IMR-90 (cell line): ENCODE results near the gene PIEZO2. TPM values are rescaled to one million over a fixed set of nuclear protein-coding genes. Genes with fewer than 3 reads are reported as not detected.
A peak's percentile ranks its signal among the peaks of the same experiment; 100 is the strongest.

Experiments used
- ATAC-seq: fragments of 200-7000 bp; cut with Tn5 transposase; 2 replicates; pipeline ENCODE4 v1.9.1; 2020; ENCODE audit warnings: low read depth, mild to moderate bottlenecking, moderate library complexity
- BruUV-seq: library from RNA; stranded (reverse); fragments of 400-500 nt; replicated peaks from 2 replicates; lab custom pipeline; 2021; lab: Mats Ljungman, UMichigan
- CTCF ChIA-PET: fragments of 300-600 bp; formaldehyde crosslinking; extraction: SDS; loops from one replicate; lab custom pipeline; 2021; ENCODE audit warnings: antibody characterized with exemption; lab: Yijun Ruan, JAX
- POLR2A ChIA-PET: fragments of 300-600 bp; sonication (Branson Sonifier 250); formaldehyde crosslinking; loops from one replicate; lab custom pipeline; 2022; ENCODE audit warnings: antibody characterized with exemption; ENCODE audit not compliant: unreplicated experiment; lab: Charles Lee
- DNase-seq: peaks from one replicate; pipeline ENCODE4 v3.0.0; 2013
- H2AFZ ChIP-seq: replicated peaks from 2 replicates; pipeline ENCODE3; 2013; ENCODE audit warnings: low read length, mild to moderate bottlenecking; ENCODE audit not compliant: poor library complexity
- H2AK5ac ChIP-seq: 2 replicates; pipeline ENCODE4 v1.6.1; 2013; ENCODE audit warnings: low read depth, low read length, inconsistent platforms
- H2AK9ac ChIP-seq: replicated peaks from 2 replicates; pipeline ENCODE3; 2013; ENCODE audit warnings: mild to moderate bottlenecking, low read depth, low read length, moderate library complexity; ENCODE audit not compliant: poor library complexity
- H2BK120ac ChIP-seq: 2 replicates; pipeline ENCODE4 v1.6.1; 2013; ENCODE audit warnings: low read depth, low read length, inconsistent platforms
- H2BK15ac ChIP-seq: 3 replicates; pipeline ENCODE4 v1.6.1; 2013; ENCODE audit warnings: low read depth, low read length, inconsistent platforms
- H2BK20ac ChIP-seq: 2 replicates; pipeline ENCODE4 v1.6.1; 2013; ENCODE audit warnings: low read depth, mild to moderate bottlenecking, inconsistent platforms, low read length, moderate library complexity
- H2BK5ac ChIP-seq: 2 replicates; pipeline ENCODE4 v1.6.1; 2013; ENCODE audit warnings: mild to moderate bottlenecking, low read depth, low read length, inconsistent platforms; ENCODE audit not compliant: poor library complexity, severe bottlenecking
- H3K14ac ChIP-seq: replicated peaks from 2 replicates; pipeline ENCODE4 v1.6.1; 2013; ENCODE audit warnings: low read depth, low read length, inconsistent platforms
- H3K18ac ChIP-seq: 2 replicates; pipeline ENCODE4 v1.6.1; 2013; ENCODE audit warnings: low read depth, low read length, control low read depth
- H3K23ac ChIP-seq: 2 replicates; pipeline ENCODE4 v1.6.1; 2013; ENCODE audit warnings: low read depth, low read length, inconsistent platforms
- H3K27ac ChIP-seq: 2 replicates; pipeline ENCODE4 v1.5.1; 2013; ENCODE audit warnings: mild to moderate bottlenecking, control low read depth, low read length; ENCODE audit not compliant: insufficient read depth
- H3K27me3 ChIP-seq: 2 replicates; pipeline ENCODE4 v1.6.1; 2013; ENCODE audit warnings: low read length; ENCODE audit not compliant: control insufficient read depth, insufficient read depth
- H3K36me3 ChIP-seq: 2 replicates; pipeline ENCODE4 v1.6.1; 2013; ENCODE audit warnings: low read length, mixed read lengths; ENCODE audit not compliant: control insufficient read depth, insufficient read depth
- H3K4ac ChIP-seq: 2 replicates; pipeline ENCODE4 v1.6.1; 2013; ENCODE audit warnings: low read depth, low read length, inconsistent platforms
- H3K4me1 ChIP-seq: 2 replicates; pipeline ENCODE4 v1.6.1; 2013; ENCODE audit warnings: low read length, mixed read lengths; ENCODE audit not compliant: control insufficient read depth, insufficient read depth
- H3K4me2 ChIP-seq: 2 replicates; pipeline ENCODE4 v1.6.1; 2013; ENCODE audit warnings: low read depth, mild to moderate bottlenecking, control low read depth, low read length, moderate library complexity
- H3K4me3 ChIP-seq: 2 replicates; pipeline ENCODE4 v1.5.1; 2013; ENCODE audit warnings: low read depth, mild to moderate bottlenecking, control low read depth, low read length, moderate library complexity; ENCODE audit not compliant: insufficient read depth
- H3K56ac ChIP-seq: 2 replicates; pipeline ENCODE4 v1.6.1; 2013; ENCODE audit warnings: low read length, inconsistent platforms; ENCODE audit not compliant: insufficient read depth; ENCODE audit errors: extremely low read depth
- H3K79me1 ChIP-seq, 2 experiments: 2 replicates each; pipeline ENCODE4 v1.6.1; 2013; ENCODE audit warnings: low read length in 2 of 2, inconsistent platforms in 1 of 2, low read depth in 1 of 2
- H3K9ac ChIP-seq: 2 replicates; pipeline ENCODE4 v1.6.1; 2013; ENCODE audit warnings: low read depth, low read length, control low read depth
- H3K9me1 ChIP-seq: 2 replicates; pipeline ENCODE4 v1.6.1; 2013; ENCODE audit warnings: low read length, inconsistent platforms; ENCODE audit not compliant: insufficient read depth
- H3K9me3 ChIP-seq: 2 replicates; pipeline ENCODE4 v1.6.1; 2013; ENCODE audit warnings: low read length; ENCODE audit not compliant: control insufficient read depth, insufficient read depth
- H4K20me1 ChIP-seq: 2 replicates; pipeline ENCODE4 v1.6.1; 2013; ENCODE audit warnings: low read length, inconsistent platforms; ENCODE audit not compliant: insufficient read depth
- H4K5ac ChIP-seq: 2 replicates; pipeline ENCODE4 v1.6.1; 2013; ENCODE audit warnings: mild to moderate bottlenecking, low read depth, low read length, control low read depth
- H4K8ac ChIP-seq, 2 experiments: 2 replicates each; pipeline ENCODE4 v1.6.1; 2013; ENCODE audit warnings: low read depth in 2 of 2, low read length in 2 of 2, control low read depth in 1 of 2, inconsistent platforms in 1 of 2
- H4K91ac ChIP-seq: 2 replicates; pipeline ENCODE4 v1.6.1; 2013; ENCODE audit warnings: low read depth, low read length, inconsistent platforms; ENCODE audit not compliant: insufficient read depth
- BHLHE40 ChIP-seq: fragments of 150-350 bp; IDR thresholded peaks from 2 replicates; pipeline ENCODE4 v1.6.1; 2016; ENCODE audit warnings: mild to moderate bottlenecking, low read depth, low read length
- CEBPB ChIP-seq: IDR thresholded peaks from 2 replicates; pipeline ENCODE4 v1.6.1; 2012; ENCODE audit warnings: low read depth, low read length, improper control_type of control experiment
- CHD1 ChIP-seq: IDR thresholded peaks from 2 replicates; pipeline ENCODE4 v1.6.1; 2012; ENCODE audit warnings: low read depth, low read length, improper control_type of control experiment
- FOS ChIP-seq: fragments of 150-350 bp; IDR thresholded peaks from 2 replicates; pipeline ENCODE4 v1.6.1; 2016; ENCODE audit warnings: low read depth, low read length
- MAFK ChIP-seq: IDR thresholded peaks from 2 replicates; pipeline ENCODE4 v1.6.1; 2012; ENCODE audit warnings: low read depth, low read length, improper control_type of control experiment
- MAZ ChIP-seq: IDR thresholded peaks from 2 replicates; pipeline ENCODE4 v1.6.1; 2012; ENCODE audit warnings: low read depth, mild to moderate bottlenecking, low read length, improper control_type of control experiment, moderate library complexity, borderline replicate concordance
- NFE2L2 ChIP-seq: fragments of 150-350 bp; IDR thresholded peaks from 2 replicates; pipeline ENCODE4 v1.6.1; 2016; ENCODE audit warnings: low read depth, mild to moderate bottlenecking, low read length
- POLR2A ChIP-seq: IDR thresholded peaks from 2 replicates; pipeline ENCODE4 v1.6.1; 2012; ENCODE audit warnings: mild to moderate bottlenecking, low read depth, low read length
- RAD21 ChIP-seq: IDR thresholded peaks from 2 replicates; pipeline ENCODE4 v1.6.1; 2012; ENCODE audit warnings: low read length, improper control_type of control experiment
- RCOR1 ChIP-seq: IDR thresholded peaks from 2 replicates; pipeline ENCODE4 v1.6.1; 2012; ENCODE audit warnings: mild to moderate bottlenecking, low read length, improper control_type of control experiment; ENCODE audit not compliant: insufficient replicate concordance
- RFX5 ChIP-seq: IDR thresholded peaks from 2 replicates; pipeline ENCODE4 v1.8.0; 2012; ENCODE audit warnings: low read depth, mild to moderate bottlenecking, low read length, moderate library complexity
- SMC3 ChIP-seq: fragments of 150-350 bp; IDR thresholded peaks from 2 replicates; pipeline ENCODE4 v1.6.1; 2016; ENCODE audit warnings: low read depth, mild to moderate bottlenecking, antibody characterized with exemption, low read length, moderate library complexity
- WGBS, 2 experiments: methylation state at CpG; one replicate each; pipeline versions ENCODE4 v1.1.5 to v1.1.7; 2013; ENCODE audit warnings: missing lambda C conversion rate in 2 of 2; ENCODE audit not compliant: insufficient read length in 1 of 2; ENCODE audit errors: extremely low coverage in 2 of 2; 5-methylcytosine and 5-hydroxymethylcytosine counted together
- dilution Hi-C: fragments of 300-500 bp; cut with HindIII; formaldehyde crosslinking; loops from one replicate; pipeline ENCODE4 v1.14.3; 2018; ENCODE audit warnings: low sequenced_read_pairs; ENCODE audit not compliant: unreplicated experiment
- in situ Hi-C: fragments of 300-500 bp; cut with MboI; formaldehyde crosslinking; loops from 3 replicates; pipeline ENCODE4 v1.14.3; 2019; ENCODE audit warnings: low sequenced_read_pairs, inconsistent platforms, mixed read lengths
- intact Hi-C: fragments of 100-400 bp; cut with micrococcal nuclease; formaldehyde crosslinking; loops from 2 replicates; pipeline ENCODE4 v1.10.0; 2022
- polyA plus RNA-seq, 3 experiments: library from polyadenylated mRNA; depleted of rRNA; stranded (reverse); fragments of >200 nt; gene quantifications; 2 replicates each; pipeline ENCODE4 v1.2.3, GENCODE V29; 2012; ENCODE audit warnings: low replicate concordance in 1 of 3
- total RNA-seq: library from RNA; depleted of rRNA; stranded (reverse); fragments of >200 nt; gene quantifications from 2 replicates; pipeline ENCODE4 v1.2.3, GENCODE V29; 2012
- TF ChIP-seq, protein P1 (sequence below): fragments of 150-350 bp; IDR thresholded peaks from 2 replicates; pipeline ENCODE4 v1.6.1; 2016; ENCODE audit warnings: low read depth, mild to moderate bottlenecking, low read length, moderate library complexity, borderline replicate concordance
- TF ChIP-seq, protein P2 (sequence below): conservative IDR thresholded peaks from 2 replicates; pipeline ENCODE4 v1.5.1; 2012; ENCODE audit warnings: mild to moderate bottlenecking, low read depth, low read length, improper control_type of control experiment
- TF ChIP-seq, protein P3 (sequence below): fragments of 150-350 bp; IDR thresholded peaks from 2 replicates; pipeline ENCODE4 v1.6.1; 2017; ENCODE audit warnings: mild to moderate bottlenecking, antibody characterized with exemption, low read length, low read depth

The PIEZO2 gene
- total and polyA plus RNA-seq, 2 of the 4 experiments (the other 2 are of a cell fraction), result 2.4 to 4.1 TPM

DNA sequence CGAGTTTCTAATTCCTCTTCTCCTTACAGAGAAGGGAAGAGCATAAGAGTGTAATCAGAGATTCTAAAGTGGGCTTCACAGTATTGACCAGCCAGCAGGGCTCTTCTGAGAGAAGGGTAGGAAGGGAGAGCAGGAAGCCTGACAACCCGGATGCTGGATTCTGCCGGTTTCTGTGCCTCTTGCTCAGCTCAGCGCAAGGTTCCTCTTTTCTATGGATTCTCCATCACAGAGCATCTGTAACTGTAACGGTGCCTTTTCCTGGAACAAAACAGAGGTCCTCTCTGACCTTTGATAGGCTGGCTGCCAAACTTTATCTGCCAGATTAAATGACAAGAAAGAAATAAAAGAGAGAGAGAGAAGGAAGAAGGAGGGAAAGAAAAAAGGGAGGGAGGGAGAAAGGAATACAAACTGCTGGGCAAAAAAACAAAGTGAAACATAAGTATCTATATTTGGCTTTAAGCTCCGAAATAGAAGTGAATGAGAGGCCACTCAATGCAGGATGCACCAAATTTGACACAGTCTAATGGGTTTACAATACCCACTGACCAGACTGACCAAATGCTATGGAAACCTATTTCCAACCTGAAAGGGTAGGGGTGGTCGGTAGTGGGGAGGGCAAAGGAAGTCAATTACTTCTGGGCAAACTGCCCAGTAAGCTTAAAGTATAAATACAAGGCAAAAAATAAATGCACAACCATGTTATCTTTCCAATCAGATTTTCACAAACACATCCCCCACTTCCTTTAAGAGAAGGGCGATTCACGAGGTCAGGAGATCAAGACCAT lies 59.2 kb downstream of the PIEZO2 start:
- no TSS peak for BruUV-seq
- in situ Hi-C loops, result no loop called here
- H3K56ac ChIP-seq, result no peak overlapping the region
- no peak for TF ChIP-seq CEBPB
- no peak for TF ChIP-seq MAZ
- no peak for TF ChIP-seq NFE2L2
- no peak for TF ChIP-seq FOS
- TF ChIP-seq, protein P1, sequence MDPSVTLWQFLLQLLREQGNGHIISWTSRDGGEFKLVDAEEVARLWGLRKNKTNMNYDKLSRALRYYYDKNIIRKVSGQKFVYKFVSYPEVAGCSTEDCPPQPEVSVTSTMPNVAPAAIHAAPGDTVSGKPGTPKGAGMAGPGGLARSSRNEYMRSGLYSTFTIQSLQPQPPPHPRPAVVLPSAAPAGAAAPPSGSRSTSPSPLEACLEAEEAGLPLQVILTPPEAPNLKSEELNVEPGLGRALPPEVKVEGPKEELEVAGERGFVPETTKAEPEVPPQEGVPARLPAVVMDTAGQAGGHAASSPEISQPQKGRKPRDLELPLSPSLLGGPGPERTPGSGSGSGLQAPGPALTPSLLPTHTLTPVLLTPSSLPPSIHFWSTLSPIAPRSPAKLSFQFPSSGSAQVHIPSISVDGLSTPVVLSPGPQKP, result no peak
- TF ChIP-seq, protein P2, sequence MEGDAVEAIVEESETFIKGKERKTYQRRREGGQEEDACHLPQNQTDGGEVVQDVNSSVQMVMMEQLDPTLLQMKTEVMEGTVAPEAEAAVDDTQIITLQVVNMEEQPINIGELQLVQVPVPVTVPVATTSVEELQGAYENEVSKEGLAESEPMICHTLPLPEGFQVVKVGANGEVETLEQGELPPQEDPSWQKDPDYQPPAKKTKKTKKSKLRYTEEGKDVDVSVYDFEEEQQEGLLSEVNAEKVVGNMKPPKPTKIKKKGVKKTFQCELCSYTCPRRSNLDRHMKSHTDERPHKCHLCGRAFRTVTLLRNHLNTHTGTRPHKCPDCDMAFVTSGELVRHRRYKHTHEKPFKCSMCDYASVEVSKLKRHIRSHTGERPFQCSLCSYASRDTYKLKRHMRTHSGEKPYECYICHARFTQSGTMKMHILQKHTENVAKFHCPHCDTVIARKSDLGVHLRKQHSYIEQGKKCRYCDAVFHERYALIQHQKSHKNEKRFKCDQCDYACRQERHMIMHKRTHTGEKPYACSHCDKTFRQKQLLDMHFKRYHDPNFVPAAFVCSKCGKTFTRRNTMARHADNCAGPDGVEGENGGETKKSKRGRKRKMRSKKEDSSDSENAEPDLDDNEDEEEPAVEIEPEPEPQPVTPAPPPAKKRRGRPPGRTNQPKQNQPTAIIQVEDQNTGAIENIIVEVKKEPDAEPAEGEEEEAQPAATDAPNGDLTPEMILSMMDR, result no peak
- no peak for TF ChIP-seq POLR2A
- no peak for TF ChIP-seq SMC3
- TF ChIP-seq RAD21, result no peak
- TF ChIP-seq, protein P3, sequence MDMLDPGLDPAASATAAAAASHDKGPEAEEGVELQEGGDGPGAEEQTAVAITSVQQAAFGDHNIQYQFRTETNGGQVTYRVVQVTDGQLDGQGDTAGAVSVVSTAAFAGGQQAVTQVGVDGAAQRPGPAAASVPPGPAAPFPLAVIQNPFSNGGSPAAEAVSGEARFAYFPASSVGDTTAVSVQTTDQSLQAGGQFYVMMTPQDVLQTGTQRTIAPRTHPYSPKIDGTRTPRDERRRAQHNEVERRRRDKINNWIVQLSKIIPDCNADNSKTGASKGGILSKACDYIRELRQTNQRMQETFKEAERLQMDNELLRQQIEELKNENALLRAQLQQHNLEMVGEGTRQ, result no peak
- TF ChIP-seq BHLHE40, result no peak
- TF ChIP-seq RCOR1, result no peak
- TF ChIP-seq CHD1, result no peak
- TF ChIP-seq RFX5, result no peak
- no peak for TF ChIP-seq MAFK

More for the DNA sequence above, 59.2 kb downstream of the PIEZO2 start:
- H3K4me2 ChIP-seq, result no peak overlapping the region
- no peaks in the 10 kb centered on the region for H3K9me1 ChIP-seq
- CTCF ChIA-PET, result no interaction called here
- no peak overlapping the region; the same call in 1 of the 2 replicates for H2BK20ac ChIP-seq
- POLR2A ChIA-PET, result no interaction called here
- no peaks in the 10 kb centered on the region for H3K9me3 ChIP-seq
- H3K27me3 ChIP-seq, result no peaks in the 10 kb centered on the region
- no peak overlapping the region for H4K91ac ChIP-seq
- H2AFZ ChIP-seq, result no peak overlapping the region
- no peaks in the 10 kb centered on the region; the same call in 1 of the 2 replicates for H4K20me1 ChIP-seq
- no peak overlapping the region for H3K4me3 ChIP-seq
- no peak overlapping the region for H3K18ac ChIP-seq
- 70% methylated on average over 2 of the region's 9 CpGs; no CpG with 5 or more reads in 1 of the 2 experiments for WGBS, 2 experiments
- H4K5ac ChIP-seq, result no peak overlapping the region
- no peak overlapping the region; the same call in 1 of the 2 replicates for H3K23ac ChIP-seq
- H3K14ac ChIP-seq, result peak overlapping the region; percentile 75; the same call in 1 of the 2 replicates
- dilution Hi-C loops, result no loop called here
- intact Hi-C loops, result no loop called here
- H3K36me3 ChIP-seq, result no peaks in the 10 kb centered on the region
- H3K9ac ChIP-seq, result no peak overlapping the region
- ATAC-seq, result no peak
- H3K27ac ChIP-seq, result no peak overlapping the region
- H4K8ac ChIP-seq, result no peak overlapping the region
- H3K79me1 ChIP-seq, result peaks cover 2 to 5% of the 10 kb centered on the region in 2 experiments; a peak in 1 of 4 replicates
- H2AK9ac ChIP-seq, result no peak overlapping the region
- no peak overlapping the region for H2BK5ac ChIP-seq
- H2BK15ac ChIP-seq, result no peak overlapping the region
- H2AK5ac ChIP-seq, result no peak overlapping the region
- H3K4ac ChIP-seq, result no peak overlapping the region
- DNase-seq, result no peak
- H3K4me1 ChIP-seq, result no peaks in the 10 kb centered on the region; the same call in 1 of the 2 replicates
- no peak overlapping the region for H2BK120ac ChIP-seq
